ENCODE measurements around the gene MCCC2. TPM values are rescaled to one million over a fixed set of nuclear protein-coding genes. Genes with fewer than 3 reads are reported as not detected.

Gene MCCC2
- polyA plus RNA-seq, 1 donor from 2014 or later: 8.8 TPM

DNA sequence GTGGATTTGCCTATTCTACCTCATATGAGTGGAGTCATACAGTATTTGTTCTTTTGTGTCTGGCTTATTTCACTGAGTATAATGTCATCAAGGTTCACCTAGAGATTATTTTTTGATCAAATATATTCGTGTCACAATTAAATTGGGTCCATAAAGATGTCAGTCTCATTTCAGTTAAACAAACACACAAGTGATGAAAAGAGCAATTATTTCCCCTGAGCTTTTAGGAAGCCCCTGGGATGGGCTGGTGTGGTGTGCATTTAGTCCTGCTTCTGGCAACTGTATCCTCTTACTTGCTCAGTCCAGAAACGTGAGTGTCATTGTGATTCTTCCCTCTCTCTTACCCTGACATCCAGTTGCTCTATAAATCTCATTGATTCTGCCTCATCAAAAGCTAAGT is 79.2 kb downstream of the MCCC2 start:
- Histone ChIP-seq H3K9ac (ENCODE audit: low read length) (no peak overlapping the region), H4K20me1 (ENCODE audit: insufficient read depth) (no peaks in the 10 kb centered on the region), H3K36me3 (ENCODE audit: insufficient read depth, low read length) (no peaks in the 10 kb centered on the region), H3K4me3 (ENCODE audit: low read length) (no peak overlapping the region), H3F3A (ENCODE audit: insufficient read depth, low read length, poor library complexity, severe bottlenecking) (no peaks in the 10 kb centered on the region), H3K4me2 (ENCODE audit: low read length) (no peak overlapping the region), H2AFZ (ENCODE audit: low read depth, low read length) (no peak overlapping the region), H3K79me2 (replicated peaks; ENCODE audit: insufficient read depth, low read length) (no peaks in the 10 kb centered on the region), H3K27me3 (ENCODE audit: insufficient read depth, low read depth, low read length) (no peaks in the 10 kb centered on the region), H3K9me2 (ENCODE audit: insufficient read depth, low read length) (no peaks in the 10 kb centered on the region), H3K27ac (ENCODE audit: low read length) (no peak overlapping the region), H3K9me3 (ENCODE audit: low read length) (no peaks in the 10 kb centered on the region)
- TF ChIP-seq RAD21 (conservative IDR thresholded peaks at IDR 0.05): no peak
- TF ChIP-seq MXI1 (conservative IDR thresholded peaks at IDR 0.05; ENCODE audit: poor library complexity, severe bottlenecking): no peak
- TF ChIP-seq, protein P1, sequence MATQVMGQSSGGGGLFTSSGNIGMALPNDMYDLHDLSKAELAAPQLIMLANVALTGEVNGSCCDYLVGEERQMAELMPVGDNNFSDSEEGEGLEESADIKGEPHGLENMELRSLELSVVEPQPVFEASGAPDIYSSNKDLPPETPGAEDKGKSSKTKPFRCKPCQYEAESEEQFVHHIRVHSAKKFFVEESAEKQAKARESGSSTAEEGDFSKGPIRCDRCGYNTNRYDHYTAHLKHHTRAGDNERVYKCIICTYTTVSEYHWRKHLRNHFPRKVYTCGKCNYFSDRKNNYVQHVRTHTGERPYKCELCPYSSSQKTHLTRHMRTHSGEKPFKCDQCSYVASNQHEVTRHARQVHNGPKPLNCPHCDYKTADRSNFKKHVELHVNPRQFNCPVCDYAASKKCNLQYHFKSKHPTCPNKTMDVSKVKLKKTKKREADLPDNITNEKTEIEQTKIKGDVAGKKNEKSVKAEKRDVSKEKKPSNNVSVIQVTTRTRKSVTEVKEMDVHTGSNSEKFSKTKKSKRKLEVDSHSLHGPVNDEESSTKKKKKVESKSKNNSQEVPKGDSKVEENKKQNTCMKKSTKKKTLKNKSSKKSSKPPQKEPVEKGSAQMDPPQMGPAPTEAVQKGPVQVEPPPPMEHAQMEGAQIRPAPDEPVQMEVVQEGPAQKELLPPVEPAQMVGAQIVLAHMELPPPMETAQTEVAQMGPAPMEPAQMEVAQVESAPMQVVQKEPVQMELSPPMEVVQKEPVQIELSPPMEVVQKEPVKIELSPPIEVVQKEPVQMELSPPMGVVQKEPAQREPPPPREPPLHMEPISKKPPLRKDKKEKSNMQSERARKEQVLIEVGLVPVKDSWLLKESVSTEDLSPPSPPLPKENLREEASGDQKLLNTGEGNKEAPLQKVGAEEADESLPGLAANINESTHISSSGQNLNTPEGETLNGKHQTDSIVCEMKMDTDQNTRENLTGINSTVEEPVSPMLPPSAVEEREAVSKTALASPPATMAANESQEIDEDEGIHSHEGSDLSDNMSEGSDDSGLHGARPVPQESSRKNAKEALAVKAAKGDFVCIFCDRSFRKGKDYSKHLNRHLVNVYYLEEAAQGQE (IDR thresholded peaks at IDR 0.05; ENCODE audit: borderline replicate concordance): no peak
- no peak for TF ChIP-seq EZH2 (IDR thresholded peaks at IDR 0.05; ENCODE audit: borderline replicate concordance, insufficient read depth, low read length, poor library complexity, severe bottlenecking)
- no peak for TF ChIP-seq POLR2AphosphoS5 (IDR thresholded peaks at IDR 0.05)
- TF ChIP-seq, protein P2, sequence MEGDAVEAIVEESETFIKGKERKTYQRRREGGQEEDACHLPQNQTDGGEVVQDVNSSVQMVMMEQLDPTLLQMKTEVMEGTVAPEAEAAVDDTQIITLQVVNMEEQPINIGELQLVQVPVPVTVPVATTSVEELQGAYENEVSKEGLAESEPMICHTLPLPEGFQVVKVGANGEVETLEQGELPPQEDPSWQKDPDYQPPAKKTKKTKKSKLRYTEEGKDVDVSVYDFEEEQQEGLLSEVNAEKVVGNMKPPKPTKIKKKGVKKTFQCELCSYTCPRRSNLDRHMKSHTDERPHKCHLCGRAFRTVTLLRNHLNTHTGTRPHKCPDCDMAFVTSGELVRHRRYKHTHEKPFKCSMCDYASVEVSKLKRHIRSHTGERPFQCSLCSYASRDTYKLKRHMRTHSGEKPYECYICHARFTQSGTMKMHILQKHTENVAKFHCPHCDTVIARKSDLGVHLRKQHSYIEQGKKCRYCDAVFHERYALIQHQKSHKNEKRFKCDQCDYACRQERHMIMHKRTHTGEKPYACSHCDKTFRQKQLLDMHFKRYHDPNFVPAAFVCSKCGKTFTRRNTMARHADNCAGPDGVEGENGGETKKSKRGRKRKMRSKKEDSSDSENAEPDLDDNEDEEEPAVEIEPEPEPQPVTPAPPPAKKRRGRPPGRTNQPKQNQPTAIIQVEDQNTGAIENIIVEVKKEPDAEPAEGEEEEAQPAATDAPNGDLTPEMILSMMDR (IDR thresholded peaks at IDR 0.05; ENCODE audit: poor library complexity, severe bottlenecking): no peak
- TF ChIP-seq TAF1 (IDR thresholded peaks at IDR 0.05; ENCODE audit: low read depth): no peak
- no peak for TF ChIP-seq EP300 (conservative IDR thresholded peaks at IDR 0.05; ENCODE audit: poor library complexity, severe bottlenecking)
- no peak for TF ChIP-seq SMC3 (conservative IDR thresholded peaks at IDR 0.05; ENCODE audit: poor library complexity)

DNA sequence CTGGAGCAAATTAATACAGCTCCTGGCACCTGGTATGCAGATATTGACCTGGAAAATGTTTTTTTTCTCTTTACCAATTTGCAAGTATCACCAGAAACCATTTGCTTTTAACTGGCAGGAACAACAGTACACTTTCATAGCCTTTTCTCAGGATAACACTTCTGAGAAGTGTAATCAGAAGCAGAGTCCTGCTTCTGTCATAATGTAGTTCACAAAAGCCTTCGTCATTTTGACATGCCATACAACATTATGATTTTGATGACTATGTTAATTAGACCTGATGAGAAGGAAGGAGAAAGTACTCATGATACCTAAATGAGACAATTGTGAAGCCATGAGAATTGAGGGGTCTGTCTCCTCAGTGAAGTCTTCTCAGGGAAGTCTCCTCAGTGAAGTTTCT is 90.8 kb downstream of the MCCC2 start:
- Histone ChIP-seq H3K9ac (ENCODE audit: low read length) (no peak overlapping the region), H3F3A (ENCODE audit: insufficient read depth, low read length, poor library complexity, severe bottlenecking) (no peaks in the 10 kb centered on the region), H3K9me3 (ENCODE audit: low read length) (no peaks in the 10 kb centered on the region), H4K20me1 (ENCODE audit: insufficient read depth) (no peaks in the 10 kb centered on the region), H3K4me3 (ENCODE audit: low read length) (no peak overlapping the region), H3K4me2 (ENCODE audit: low read length) (no peak overlapping the region), H3K27me3 (ENCODE audit: insufficient read depth, low read depth, low read length) (no peaks in the 10 kb centered on the region), H3K79me2 (replicated peaks; ENCODE audit: insufficient read depth, low read length) (no peaks in the 10 kb centered on the region), H3K9me2 (ENCODE audit: insufficient read depth, low read length) (no peaks in the 10 kb centered on the region), H3K36me3 (ENCODE audit: insufficient read depth, low read length) (no peaks in the 10 kb centered on the region), H2AFZ (ENCODE audit: low read depth, low read length) (no peak overlapping the region), H3K27ac (ENCODE audit: low read length) (no peak overlapping the region)
- TF ChIP-seq SMC3 (conservative IDR thresholded peaks at IDR 0.05; ENCODE audit: poor library complexity) (no peak), EP300 (conservative IDR thresholded peaks at IDR 0.05; ENCODE audit: poor library complexity, severe bottlenecking) (no peak), EZH2 (IDR thresholded peaks at IDR 0.05; ENCODE audit: borderline replicate concordance, insufficient read depth, low read length, poor library complexity, severe bottlenecking) (no peak), POLR2AphosphoS5 (IDR thresholded peaks at IDR 0.05) (no peak), RAD21 (conservative IDR thresholded peaks at IDR 0.05) (no peak), MXI1 (conservative IDR thresholded peaks at IDR 0.05; ENCODE audit: poor library complexity, severe bottlenecking) (no peak), TAF1 (IDR thresholded peaks at IDR 0.05; ENCODE audit: low read depth) (no peak)
- TF ChIP-seq, protein P2 (IDR thresholded peaks at IDR 0.05; ENCODE audit: poor library complexity, severe bottlenecking): no peak
- TF ChIP-seq, protein P1 (IDR thresholded peaks at IDR 0.05; ENCODE audit: borderline replicate concordance): no peak
